ENCODE measurements around the gene FBXO22.

FBXO22 gene

GRCh38 chr15:75925440-75925839 is 21.8 kb downstream of the FBXO22 start (continued):
- TF ChIP-seq, protein P1, sequence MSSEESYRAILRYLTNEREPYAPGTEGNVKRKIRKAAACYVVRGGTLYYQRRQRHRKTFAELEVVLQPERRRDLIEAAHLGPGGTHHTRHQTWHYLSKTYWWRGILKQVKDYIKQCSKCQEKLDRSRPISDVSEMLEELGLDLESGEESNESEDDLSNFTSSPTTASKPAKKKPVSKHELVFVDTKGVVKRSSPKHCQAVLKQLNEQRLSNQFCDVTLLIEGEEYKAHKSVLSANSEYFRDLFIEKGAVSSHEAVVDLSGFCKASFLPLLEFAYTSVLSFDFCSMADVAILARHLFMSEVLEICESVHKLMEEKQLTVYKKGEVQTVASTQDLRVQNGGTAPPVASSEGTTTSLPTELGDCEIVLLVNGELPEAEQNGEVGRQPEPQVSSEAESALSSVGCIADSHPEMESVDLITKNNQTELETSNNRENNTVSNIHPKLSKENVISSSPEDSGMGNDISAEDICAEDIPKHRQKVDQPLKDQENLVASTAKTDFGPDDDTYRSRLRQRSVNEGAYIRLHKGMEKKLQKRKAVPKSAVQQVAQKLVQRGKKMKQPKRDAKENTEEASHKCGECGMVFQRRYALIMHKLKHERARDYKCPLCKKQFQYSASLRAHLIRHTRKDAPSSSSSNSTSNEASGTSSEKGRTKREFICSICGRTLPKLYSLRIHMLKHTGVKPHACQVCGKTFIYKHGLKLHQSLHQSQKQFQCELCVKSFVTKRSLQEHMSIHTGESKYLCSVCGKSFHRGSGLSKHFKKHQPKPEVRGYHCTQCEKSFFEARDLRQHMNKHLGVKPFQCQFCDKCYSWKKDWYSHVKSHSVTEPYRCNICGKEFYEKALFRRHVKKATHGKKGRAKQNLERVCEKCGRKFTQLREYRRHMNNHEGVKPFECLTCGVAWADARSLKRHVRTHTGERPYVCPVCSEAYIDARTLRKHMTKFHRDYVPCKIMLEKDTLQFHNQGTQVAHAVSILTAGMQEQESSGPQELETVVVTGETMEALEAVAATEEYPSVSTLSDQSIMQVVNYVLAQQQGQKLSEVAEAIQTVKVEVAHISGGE (tag by site-specific recombination; conservative IDR thresholded peaks at IDR 0.05; ENCODE audit: low read depth) = no peak
- TF ChIP-seq ZNF398 (tag by site-specific recombination; IDR thresholded peaks at IDR 0.05) = no peak
- no peak for TF ChIP-seq ZNF544 (tag by site-specific recombination; IDR thresholded peaks at IDR 0.05)
- TF ChIP-seq, protein P2, sequence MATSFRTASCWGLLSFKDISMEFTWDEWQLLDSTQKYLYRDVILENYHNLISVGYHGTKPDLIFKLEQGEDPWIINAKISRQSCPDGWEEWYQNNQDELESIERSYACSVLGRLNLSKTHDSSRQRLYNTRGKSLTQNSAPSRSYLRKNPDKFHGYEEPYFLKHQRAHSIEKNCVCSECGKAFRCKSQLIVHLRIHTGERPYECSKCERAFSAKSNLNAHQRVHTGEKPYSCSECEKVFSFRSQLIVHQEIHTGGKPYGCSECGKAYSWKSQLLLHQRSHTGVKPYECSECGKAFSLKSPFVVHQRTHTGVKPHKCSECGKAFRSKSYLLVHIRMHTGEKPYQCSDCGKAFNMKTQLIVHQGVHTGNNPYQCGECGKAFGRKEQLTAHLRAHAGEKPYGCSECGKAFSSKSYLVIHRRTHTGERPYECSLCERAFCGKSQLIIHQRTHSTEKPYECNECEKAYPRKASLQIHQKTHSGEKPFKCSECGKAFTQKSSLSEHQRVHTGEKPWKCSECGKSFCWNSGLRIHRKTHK (tag by site-specific recombination; IDR thresholded peaks at IDR 0.05) = no peak
- TF ChIP-seq ZNF280D (tag by site-specific recombination; IDR thresholded peaks at IDR 0.05) = no peak
- TF ChIP-seq ZNF843 (tag by site-specific recombination; IDR thresholded peaks at IDR 0.05) = no peak
- no peak for TF ChIP-seq ZNF610 (tag by site-specific recombination; IDR thresholded peaks at IDR 0.05; ENCODE audit: borderline replicate concordance)
- no peak for TF ChIP-seq SP7 (tag by site-specific recombination; IDR thresholded peaks at IDR 0.05)

DNA sequence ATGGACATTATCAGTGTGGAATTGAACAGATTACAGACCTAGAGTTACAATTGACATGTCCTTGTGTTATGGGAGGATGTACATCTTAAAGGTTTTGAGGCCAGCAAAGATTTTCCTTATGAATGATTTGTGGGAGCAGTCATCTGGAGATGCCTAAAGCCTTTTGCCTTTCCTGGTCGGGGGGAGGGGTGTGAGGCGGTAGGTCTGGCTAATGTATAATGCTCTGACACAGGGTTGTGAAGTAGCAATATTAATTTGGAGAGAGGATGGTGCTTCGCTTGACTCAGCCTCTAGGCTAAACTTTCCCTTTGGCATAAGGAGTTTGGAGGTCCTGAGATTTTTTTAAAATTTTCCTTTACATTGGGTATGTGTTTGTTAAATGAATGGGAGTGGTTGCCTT is 23.3 kb downstream of the FBXO22 start:
- peaks cover 9% of the 10 kb centered on the region for H3K4me1 ChIP-seq (ENCODE audit: control insufficient read depth, insufficient read depth, low read length)
- peaks cover 48 to 81% of the 10 kb centered on the region in 2 experiments for H3K36me3 ChIP-seq (ENCODE audit: control insufficient read depth in 2 of 2, insufficient read depth in 1 of 2, low read length in 2 of 2)
- no peak for TF ChIP-seq ZFP37 (tag by site-specific recombination; IDR thresholded peaks at IDR 0.05)
- TF ChIP-seq SALL2 (tag by site-specific recombination; IDR thresholded peaks at IDR 0.05; ENCODE audit: borderline replicate concordance) = no peak
- TF ChIP-seq ZNF621 (tag by site-specific recombination; IDR thresholded peaks at IDR 0.05) = no peak
- TF ChIP-seq ZNF174 (tag by site-specific recombination; IDR thresholded peaks at IDR 0.05) = no peak
- no peak for TF ChIP-seq ZSCAN4 (tag by site-specific recombination; IDR thresholded peaks at IDR 0.05)
- no peak for TF ChIP-seq ZNF658 (tag by site-specific recombination; IDR thresholded peaks at IDR 0.05)
- TF ChIP-seq ZNF2 (tag by site-specific recombination; IDR thresholded peaks at IDR 0.05) = no peak
- TF ChIP-seq BCL11B (tag by site-specific recombination; IDR thresholded peaks at IDR 0.05; ENCODE audit: low read depth) = no peak
- TF ChIP-seq ZBTB8A (tag by site-specific recombination; IDR thresholded peaks at IDR 0.05) = no peak
- no peak for TF ChIP-seq AEBP2 (tag by site-specific recombination; IDR thresholded peaks at IDR 0.05; ENCODE audit: borderline replicate concordance)
- ChIA-PET POLR2A (no interaction called here), CTCF (interaction anchor here (5.9 kb wide), 1 partner anchor 117 kb away, joined by 28 read pairs; no protein-coding TSS in a partner anchor)
- no peak overlapping the region for H3K27ac ChIP-seq (ENCODE audit: extremely low read depth, low read depth, low read length)
- H3K4me3 ChIP-seq (ENCODE audit: low read depth, low read length) = no peak overlapping the region
- no peaks in the 10 kb centered on the region for H3K9me3 ChIP-seq (ENCODE audit: control insufficient read depth, insufficient read depth, low read depth, low read length)

All from HEK293 (cell line).